GM21576 (cell line): ENCODE results near the gene FBXO41.

Experiments used
- ATAC-seq: cut with Tn5 transposase; IDR thresholded peaks from one replicate; pipeline ENCODE4 v1.9.1; 2021; ENCODE audit warnings: mild to moderate bottlenecking, moderate library complexity; ENCODE audit not compliant: unreplicated experiment

Gene FBXO41

DNA sequence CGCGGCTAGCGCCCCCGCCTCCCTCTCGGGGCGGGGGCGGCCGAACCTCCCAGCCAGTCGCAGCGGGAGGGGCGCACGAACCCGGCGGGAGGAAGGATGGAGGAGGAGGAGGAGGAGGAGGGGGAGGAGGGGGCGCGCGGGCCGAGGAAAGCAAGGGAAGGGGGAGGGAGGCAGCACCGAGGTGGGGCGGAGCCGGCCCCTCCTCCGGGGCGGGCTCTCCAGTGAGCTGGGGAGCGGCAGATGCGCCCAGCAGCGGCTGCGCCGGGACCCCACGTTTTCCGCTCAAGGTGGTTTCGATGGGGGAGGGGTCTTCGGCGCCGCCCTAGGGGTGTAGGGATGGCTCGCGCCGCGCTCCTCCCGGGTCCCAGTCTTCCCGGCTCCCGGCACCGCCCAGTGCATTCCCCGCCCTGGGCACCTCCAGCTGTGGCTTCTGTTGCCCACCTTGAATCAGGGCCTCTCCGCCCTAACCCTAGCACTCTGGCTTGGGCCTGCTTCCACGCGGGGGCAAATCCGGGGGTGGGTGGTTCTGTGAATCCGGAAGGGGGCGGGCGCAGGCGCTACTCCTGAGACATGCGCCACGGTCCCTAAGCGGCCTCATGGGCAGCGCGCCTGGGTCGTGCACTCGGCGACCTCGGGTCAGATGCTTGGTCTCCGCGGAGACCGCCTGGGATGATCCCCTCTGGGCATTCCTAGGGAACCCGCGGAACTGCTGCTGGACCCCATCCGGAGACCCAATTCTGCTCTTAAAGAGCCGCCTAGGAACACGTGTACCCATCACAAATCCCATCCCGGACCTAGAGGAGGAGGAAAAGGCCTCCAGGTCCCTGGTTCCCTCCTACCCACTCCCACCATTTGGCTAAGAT lies at the start of gene FBXO41:
FBXO41 (minus strand) TSS at position 183 of the 863 bp plus-strand sequence. CDS start 14,848 bp downstream, outside the sequence.
- peak; percentile 61 for ATAC-seq

DNA sequence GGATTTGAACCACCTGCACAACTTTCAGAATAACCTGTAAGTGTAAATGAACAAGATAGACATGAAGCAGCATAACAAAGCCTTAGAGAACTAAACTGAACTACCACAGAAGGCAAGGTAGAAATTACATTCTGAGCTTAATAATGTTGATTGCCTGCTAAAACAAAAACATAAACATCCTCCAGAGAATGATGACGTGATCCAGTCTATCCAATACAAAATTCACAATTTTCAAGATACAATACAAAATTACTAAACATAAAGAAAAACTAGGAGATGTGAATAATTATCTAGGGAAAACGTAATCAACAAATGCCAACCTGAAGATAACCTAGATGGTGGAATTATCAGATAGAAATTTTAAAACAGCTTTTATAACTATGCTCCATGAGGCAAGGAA lies 49.8 kb upstream of the FBXO41 start:
- ATAC-seq, result no peak

GRCh38 chr2:73333564-73333963 lies 49.3 kb upstream of the FBXO41 start:
- no peak for ATAC-seq

- ATAC-seq, result no peak
Measured at GRCh38 chr2:73324126-73324725, 39.9 kb upstream of the FBXO41 start.

DNA sequence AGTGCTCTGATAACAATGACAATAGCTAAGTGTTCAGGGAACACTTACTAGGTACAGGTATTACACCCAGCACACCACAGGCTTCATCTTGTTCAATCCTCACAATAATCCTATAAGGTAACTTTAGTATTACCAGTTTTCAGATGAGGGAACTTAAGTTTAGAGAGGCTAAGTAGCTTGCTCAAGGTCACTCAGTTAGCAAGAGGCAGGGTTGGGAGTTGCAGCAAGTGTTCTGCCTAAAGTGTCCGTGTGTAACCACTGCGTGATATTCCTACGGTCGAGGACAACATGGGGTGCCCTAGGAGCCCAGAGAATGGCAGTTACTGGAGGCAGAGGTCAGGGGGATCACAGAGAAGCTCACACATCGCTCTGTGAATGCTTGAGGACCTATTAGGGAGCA lies 39.3 kb upstream of the FBXO41 start:
- ATAC-seq, result no peak

- no peak for ATAC-seq
Measured at GRCh38 chr2:73314441-73314840, 30.2 kb upstream of the FBXO41 start.

DNA sequence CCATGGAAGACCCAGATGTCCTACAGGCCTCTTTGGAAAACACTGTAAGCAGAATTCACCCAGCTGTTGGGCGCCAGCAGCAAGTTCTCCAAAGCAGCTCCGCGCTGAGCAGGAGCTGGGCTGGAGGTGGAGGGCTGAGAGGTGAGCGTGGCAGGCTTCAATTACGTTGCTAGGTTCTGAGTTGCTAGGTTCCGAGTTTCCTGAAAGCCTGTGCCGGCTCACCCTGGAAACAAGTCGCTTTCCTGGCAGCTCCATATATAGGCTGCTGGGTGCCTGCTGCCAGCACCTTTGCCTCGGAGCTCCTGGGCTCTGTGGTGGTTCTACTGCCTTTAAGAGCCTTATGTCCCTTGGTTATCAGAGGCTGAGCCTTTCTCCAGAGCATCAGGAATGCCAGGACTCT lies 23.4 kb upstream of the FBXO41 start:
- ATAC-seq, result no peak

GRCh38 chr2:73301636-73302035 lies 17.4 kb upstream of the FBXO41 start:
- ATAC-seq, result no peak

DNA sequence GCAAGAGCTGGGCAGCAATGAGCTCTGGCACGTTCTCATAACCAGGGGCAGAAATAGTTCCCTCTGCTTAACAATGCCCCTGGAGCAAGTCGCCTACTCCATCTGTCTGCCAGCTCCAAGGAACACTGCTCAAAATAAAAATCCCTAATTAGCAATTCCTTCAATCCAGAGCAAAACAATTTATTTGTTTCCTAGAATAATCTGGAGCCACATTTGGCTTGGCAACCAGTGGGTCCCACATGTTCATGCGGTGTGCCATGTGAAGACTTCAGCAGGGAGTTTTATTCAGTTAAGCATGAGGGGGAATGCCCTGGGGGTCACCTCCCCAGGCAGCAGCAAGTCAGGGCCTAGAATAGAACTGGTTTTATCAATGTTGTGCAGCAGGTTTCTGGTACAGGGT lies 16.6 kb upstream of the FBXO41 start:
- ATAC-seq, result no peak

DNA sequence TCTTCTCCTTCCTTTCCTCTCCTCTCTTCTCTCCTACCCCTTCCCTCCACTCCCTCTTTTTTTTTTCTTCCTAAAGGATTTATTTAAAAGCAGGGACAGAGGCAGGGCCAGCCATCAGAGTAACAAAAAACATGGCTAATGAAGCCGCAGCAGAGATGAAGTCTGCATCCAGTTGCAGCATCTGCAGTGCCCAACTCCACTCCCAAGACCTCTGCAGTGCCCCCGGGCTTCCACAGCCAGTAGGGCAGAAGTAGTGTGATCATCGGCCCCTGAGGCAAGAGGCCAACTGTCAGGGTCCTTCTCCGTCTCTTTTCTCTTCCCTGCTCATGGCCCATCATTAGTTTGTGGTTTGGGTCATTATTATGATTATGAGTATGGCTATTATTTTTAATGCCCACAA lies 13.3 kb upstream of the FBXO41 start:
- ATAC-seq, result no peak

DNA sequence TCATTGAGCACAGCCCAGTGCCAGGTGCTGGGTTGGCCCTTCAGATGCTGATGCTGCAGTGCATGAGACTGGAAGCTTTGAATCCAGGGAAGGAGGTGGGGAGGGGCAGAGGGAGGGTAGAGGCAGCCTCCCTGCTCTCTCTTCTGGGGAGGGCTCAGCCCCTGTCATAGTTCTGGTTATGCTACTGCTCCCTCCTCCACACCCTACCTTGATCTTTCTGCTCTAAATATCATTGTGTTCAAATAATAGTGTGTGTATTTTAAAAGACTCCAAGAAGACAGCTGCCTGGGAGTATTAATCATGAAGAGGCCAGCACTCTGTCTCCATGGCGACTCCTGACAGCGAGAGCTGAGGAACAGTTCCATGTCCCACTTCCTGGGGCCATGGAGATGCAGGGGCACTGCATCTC lies 12.9 kb upstream of the FBXO41 start:
- no peak for ATAC-seq

DNA sequence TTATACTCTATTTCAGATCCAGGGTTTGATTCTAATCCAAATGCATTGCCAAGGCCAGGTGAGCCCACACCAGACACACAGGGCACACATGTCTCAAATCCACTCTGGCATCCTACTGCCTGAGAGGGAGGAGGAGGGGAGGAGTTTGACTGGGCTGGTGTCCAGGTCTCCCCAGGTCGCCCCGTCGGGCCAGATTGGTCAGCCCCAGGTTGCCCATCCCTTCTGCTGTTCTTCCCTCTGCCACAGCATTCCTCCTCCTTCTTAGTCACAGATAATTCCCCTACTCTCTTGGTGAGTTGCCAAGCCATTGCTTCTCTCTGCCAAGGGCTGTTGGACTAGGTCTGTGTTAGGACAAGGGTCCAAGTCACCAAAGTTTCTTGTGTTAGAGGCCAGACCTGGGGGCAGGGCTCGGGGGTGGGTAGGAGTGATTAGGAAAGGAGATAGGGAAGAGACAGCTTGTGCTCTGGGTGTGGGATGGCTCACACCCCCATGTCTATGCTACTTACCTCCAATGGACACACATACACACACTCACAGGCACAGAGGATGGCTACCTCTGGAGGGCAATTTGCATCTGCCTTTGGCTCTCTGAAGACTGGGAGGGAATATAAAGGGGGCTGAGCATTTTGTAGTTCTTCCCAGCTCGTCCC lies 11.6 kb upstream of the FBXO41 start:
- ATAC-seq, result no peak

DNA sequence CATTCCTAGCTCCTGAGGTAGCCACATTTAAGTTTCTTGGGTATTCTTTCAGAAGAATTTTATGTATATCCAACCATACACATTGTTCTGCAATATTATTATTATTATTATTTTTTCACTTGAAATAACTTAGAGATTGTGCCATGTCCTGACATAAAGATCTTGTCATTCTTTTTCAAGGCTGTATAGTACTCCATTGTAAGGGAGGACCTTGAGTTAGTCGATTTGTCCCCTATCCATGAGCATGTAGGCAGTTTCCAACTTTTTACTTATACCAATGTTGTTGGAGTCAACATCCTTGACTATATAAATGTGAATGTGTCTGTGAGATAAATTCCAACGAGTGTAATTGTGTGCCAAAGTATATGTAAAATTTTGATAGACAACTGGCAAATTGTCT lies 10.0 kb upstream of the FBXO41 start:
- no peak for ATAC-seq

- ATAC-seq, result peak; percentile 90
Measured at GRCh38 chr2:73293534-73294171, 9.4 kb upstream of the FBXO41 start, which contains the start of gene EGR4. EGR4 (minus strand) TSS chr2:73293548; CDS start chr2:73293317, 231 bp downstream.

DNA sequence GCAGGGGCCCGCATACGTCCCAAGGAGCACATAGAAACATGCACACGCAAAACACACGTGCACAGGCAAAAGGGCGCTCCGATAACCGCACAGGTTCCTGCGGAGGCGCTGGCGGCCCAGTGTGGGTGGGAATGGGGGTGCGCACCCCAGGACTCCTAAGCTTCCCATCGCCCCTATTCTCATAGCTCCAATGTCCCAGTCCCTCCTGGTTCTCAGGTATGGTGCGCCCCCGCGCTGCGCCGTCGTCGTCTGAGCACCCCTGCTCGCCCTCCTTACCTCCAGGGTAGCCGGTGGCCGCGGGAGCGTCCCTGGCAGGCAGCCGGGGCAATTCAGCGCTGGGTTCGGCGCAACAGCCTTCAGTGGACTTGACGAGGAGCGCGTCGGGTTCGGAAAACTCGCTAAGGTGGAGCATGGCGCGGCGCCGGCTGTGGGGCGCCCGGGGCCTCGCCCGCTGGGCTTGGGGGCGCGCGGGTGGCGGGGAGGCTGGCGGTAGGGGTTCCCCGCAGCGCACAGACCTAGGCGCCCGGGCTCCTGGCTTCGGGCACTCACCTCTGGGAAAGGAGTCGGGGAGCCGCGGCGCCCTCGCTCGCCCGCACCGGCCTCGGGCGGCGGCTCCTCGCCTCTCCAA lies 8.7 kb upstream of the FBXO41 start:
- no peak for ATAC-seq

- no peak for ATAC-seq
Measured at GRCh38 chr2:73292316-73292905, 8.1 kb upstream of the FBXO41 start.

DNA sequence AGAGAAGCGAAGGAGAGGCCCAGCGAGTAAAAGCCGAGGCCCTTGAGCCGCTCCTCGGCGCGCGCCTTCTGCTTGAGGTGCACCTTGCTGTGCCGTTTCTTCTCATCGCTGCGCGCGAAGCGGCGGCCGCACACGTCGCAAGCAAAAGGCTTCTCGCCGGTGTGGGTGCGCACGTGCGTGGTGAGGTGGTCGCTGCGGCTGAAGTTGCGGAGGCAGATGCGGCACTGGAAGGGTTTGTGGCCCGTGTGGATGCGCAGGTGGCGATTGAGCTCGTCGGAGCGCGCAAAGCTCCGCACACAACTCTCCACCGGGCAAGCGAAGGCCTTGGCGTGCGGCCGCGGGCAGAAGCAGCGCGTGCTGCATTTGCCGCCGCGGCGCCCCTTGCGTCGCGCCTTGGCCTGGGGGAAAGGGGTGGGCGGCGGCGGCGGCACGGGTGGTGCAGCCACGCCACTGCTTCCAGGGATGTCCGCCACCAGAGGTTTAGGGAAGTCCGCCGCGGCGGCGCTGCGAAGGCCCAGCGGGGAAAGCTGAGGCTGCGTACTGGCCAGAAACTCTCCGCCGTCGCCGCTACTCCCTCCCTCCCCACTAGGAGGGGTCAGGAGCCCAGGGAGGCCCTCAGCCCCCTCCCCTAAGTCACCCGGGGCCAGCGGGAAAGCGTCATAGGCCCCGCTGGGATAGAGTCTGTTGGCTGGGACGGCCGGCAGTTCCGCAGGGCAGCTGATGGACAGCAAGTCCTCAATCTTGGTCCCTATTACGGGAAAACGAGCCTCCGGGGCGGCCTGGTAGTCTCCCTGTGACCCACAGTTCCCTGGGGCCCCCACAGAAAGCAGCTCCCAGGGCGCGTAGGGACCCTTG lies 7.4 kb upstream of the FBXO41 start:
- no peak for ATAC-seq

- ATAC-seq, result no peak
Measured at GRCh38 chr2:73291093-73291460, 6.8 kb upstream of the FBXO41 start.

- no peak for ATAC-seq
Measured at GRCh38 chr2:73290049-73290839, 6.0 kb upstream of the FBXO41 start.
